ENCODE data around the gene OPA1. TPM values are rescaled to one million over a fixed set of nuclear protein-coding genes. Genes with fewer than 3 reads are reported as not detected.

OPA1 gene
- total and polyA plus RNA-seq, 2 of the 4 experiments (the other 2 are of a cell fraction), result 17.8 to 73.7 TPM

GRCh38 chr3:193662757-193663322 lies 69.8 kb downstream of the OPA1 start:
- no peaks in the 10 kb centered on the region; a peak in 1 of 4 replicates for H3K79me1 ChIP-seq (ENCODE audit: low read depth in 1 of 2, low read length in 2 of 2)
- H3K23ac ChIP-seq (ENCODE audit: low read depth, low read length), result no peak overlapping the region
- no peak; the same call in 1 of the 2 replicates for ATAC-seq (ENCODE audit: low read depth)
- no peak overlapping the region for H2AFZ ChIP-seq (replicated peaks; ENCODE audit: low read length, poor library complexity)
- no peaks in the 10 kb centered on the region for H3K9me3 ChIP-seq (ENCODE audit: control insufficient read depth, insufficient read depth, low read length)
- H4K20me1 ChIP-seq (ENCODE audit: insufficient read depth, low read length), result no peaks in the 10 kb centered on the region
- no peak overlapping the region for H4K91ac ChIP-seq (ENCODE audit: insufficient read depth, low read depth, low read length)
- no peak overlapping the region for H4K5ac ChIP-seq (ENCODE audit: low read depth, low read length)
- no peak overlapping the region for H3K9ac ChIP-seq (ENCODE audit: low read depth, low read length)
- dilution Hi-C loops (cut with HindIII; ENCODE audit: low sequenced_read_pairs, unreplicated experiment) (no loop called here), in situ Hi-C loops (cut with MboI; ENCODE audit: low sequenced_read_pairs) (loop anchor here (10.0 kb wide), 1 partner anchor 652 kb away; no protein-coding TSS in a partner anchor), intact Hi-C loops (cut with micrococcal nuclease) (no loop called here)
- no peak overlapping the region for H2AK5ac ChIP-seq (ENCODE audit: low read depth, low read length)
- H2AK9ac ChIP-seq (replicated peaks; ENCODE audit: low read depth, low read length, poor library complexity), result no peak overlapping the region
- H2BK120ac ChIP-seq (ENCODE audit: low read depth, low read length), result no peak overlapping the region
- no CpG with 5 or more reads among the region's 7 CpGs for whole genome bisulfite sequencing, 2 experiments (ENCODE audit: extremely low coverage in 2 of 2, insufficient read length in 1 of 2)
- no peak overlapping the region for H3K4me2 ChIP-seq (ENCODE audit: low read depth, low read length)
- H3K18ac ChIP-seq (ENCODE audit: low read depth, low read length), result no peak overlapping the region
- no peaks in the 10 kb centered on the region for H3K9me1 ChIP-seq (ENCODE audit: insufficient read depth, low read length)
- no peak for DNase-seq
- no peak overlapping the region for H3K14ac ChIP-seq (replicated peaks; ENCODE audit: low read depth, low read length)
- H3K36me3 ChIP-seq (ENCODE audit: control insufficient read depth, insufficient read depth, low read length), result peaks cover 11% of the 10 kb centered on the region
- H4K8ac ChIP-seq (ENCODE audit: low read depth in 2 of 2, low read length in 2 of 2), result no peak overlapping the region
- no peak overlapping the region for H3K4me3 ChIP-seq (ENCODE audit: insufficient read depth, low read depth, low read length)
- ChIA-PET POLR2A (ENCODE audit: unreplicated experiment) (no interaction called here), CTCF (interaction anchor here (1.2 kb wide), 1 partner anchor 18 kb away, joined by 6 read pairs; no protein-coding TSS in a partner anchor)
- no peak overlapping the region for H2BK15ac ChIP-seq (ENCODE audit: low read depth, low read length)
- BruUV-seq (replicated peaks), result no TSS peak
- TF ChIP-seq MAZ (IDR thresholded peaks at IDR 0.05; ENCODE audit: borderline replicate concordance, low read depth, low read length), result no peak
- TF ChIP-seq MAFK (IDR thresholded peaks at IDR 0.05; ENCODE audit: low read depth, low read length), result no peak
- TF ChIP-seq FOS (IDR thresholded peaks at IDR 0.05; ENCODE audit: low read depth, low read length), result no peak
- no peak for TF ChIP-seq CEBPB (IDR thresholded peaks at IDR 0.05; ENCODE audit: low read depth, low read length)
- no peak for TF ChIP-seq RCOR1 (IDR thresholded peaks at IDR 0.05; ENCODE audit: insufficient replicate concordance, low read length)
- TF ChIP-seq, protein P1, sequence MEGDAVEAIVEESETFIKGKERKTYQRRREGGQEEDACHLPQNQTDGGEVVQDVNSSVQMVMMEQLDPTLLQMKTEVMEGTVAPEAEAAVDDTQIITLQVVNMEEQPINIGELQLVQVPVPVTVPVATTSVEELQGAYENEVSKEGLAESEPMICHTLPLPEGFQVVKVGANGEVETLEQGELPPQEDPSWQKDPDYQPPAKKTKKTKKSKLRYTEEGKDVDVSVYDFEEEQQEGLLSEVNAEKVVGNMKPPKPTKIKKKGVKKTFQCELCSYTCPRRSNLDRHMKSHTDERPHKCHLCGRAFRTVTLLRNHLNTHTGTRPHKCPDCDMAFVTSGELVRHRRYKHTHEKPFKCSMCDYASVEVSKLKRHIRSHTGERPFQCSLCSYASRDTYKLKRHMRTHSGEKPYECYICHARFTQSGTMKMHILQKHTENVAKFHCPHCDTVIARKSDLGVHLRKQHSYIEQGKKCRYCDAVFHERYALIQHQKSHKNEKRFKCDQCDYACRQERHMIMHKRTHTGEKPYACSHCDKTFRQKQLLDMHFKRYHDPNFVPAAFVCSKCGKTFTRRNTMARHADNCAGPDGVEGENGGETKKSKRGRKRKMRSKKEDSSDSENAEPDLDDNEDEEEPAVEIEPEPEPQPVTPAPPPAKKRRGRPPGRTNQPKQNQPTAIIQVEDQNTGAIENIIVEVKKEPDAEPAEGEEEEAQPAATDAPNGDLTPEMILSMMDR (conservative IDR thresholded peaks at IDR 0.05; ENCODE audit: low read depth, low read length), result no peak
- TF ChIP-seq MXI1 (IDR thresholded peaks at IDR 0.05; ENCODE audit: borderline replicate concordance, low read depth, low read length), result no peak
- TF ChIP-seq RFX5 (IDR thresholded peaks at IDR 0.05; ENCODE audit: low read depth, low read length), result no peak
- no peak for TF ChIP-seq RAD21 (IDR thresholded peaks at IDR 0.05; ENCODE audit: low read length)
- TF ChIP-seq ELK1 (IDR thresholded peaks at IDR 0.05; ENCODE audit: borderline replicate concordance, low read depth, low read length), result no peak
- TF ChIP-seq CHD1 (IDR thresholded peaks at IDR 0.05; ENCODE audit: low read depth, low read length), result no peak
- no peak overlapping the region for H3K27ac ChIP-seq (ENCODE audit: insufficient read depth, low read length)
- H3K27me3 ChIP-seq (ENCODE audit: control insufficient read depth, insufficient read depth, low read length), result no peaks in the 10 kb centered on the region
- no peak overlapping the region for H3K56ac ChIP-seq (ENCODE audit: extremely low read depth, insufficient read depth, low read length)
- no peak overlapping the region for H2BK20ac ChIP-seq (ENCODE audit: low read depth, low read length)
- no peak overlapping the region for H3K4ac ChIP-seq (ENCODE audit: low read depth, low read length)
- H2BK5ac ChIP-seq (ENCODE audit: low read depth, low read length, poor library complexity, severe bottlenecking), result no peak overlapping the region
- H3K4me1 ChIP-seq (ENCODE audit: control insufficient read depth, insufficient read depth, low read length), result no peaks in the 10 kb centered on the region
